Frontal cortex (tissue), 4 donors: ENCODE measurements around the gene BIN1. TPM values are rescaled to one million over a fixed set of nuclear protein-coding genes. Genes with fewer than 3 reads are reported as not detected.

Source experiments
- DNase-seq, 2 donors: peaks; one replicate each; pipeline ENCODE4 v3.0.0; 2012; ENCODE audit warnings: low spot score in 2 of 2
- FAIRE-seq: peaks from 2 replicates; lab custom pipeline; 2012; peaks lifted over from hg19 to GRCh38; lab: Jason Lieb, UNC
- total RNA-seq: library from RNA; depleted of rRNA; stranded (reverse); fragments of >200 nt; gene quantifications from one replicate; pipeline ENCODE4 v1.2.3, GENCODE V29; 2014
- donor health status: control.
- donor health status: control.
- donor health status: control.

The BIN1 gene
- total RNA-seq, 1 donor from 2014 or later, result 57.5 TPM

GRCh38 chr2:127052771-127053691 lies 53.9 kb downstream of the BIN1 start:
- no peak for FAIRE-seq
- no peak for DNase-seq

- FAIRE-seq (no peak), DNase-seq (peak in 1 of 2 donors; percentile 63)
Observed at GRCh38 chr2:127052057-127052770, 54.7 kb downstream of the BIN1 start.

- DNase-seq (peak in 1 of 2 donors; percentile 48), FAIRE-seq (no peak)
Observed at GRCh38 chr2:127051116-127052056, 55.6 kb downstream of the BIN1 start.

- no peak for FAIRE-seq
Observed at GRCh38 chr2:127050803-127051115, 56.2 kb downstream of the BIN1 start.

GRCh38 chr2:127049927-127050802 lies 56.8 kb downstream of the BIN1 start:
- FAIRE-seq (no peak), DNase-seq (peak; percentile 84 to 88)

More at GRCh38 chr2:127050803-127051115, 56.2 kb downstream of the BIN1 start:
- no peak for DNase-seq

- FAIRE-seq (no peak), DNase-seq (peak; percentile 8 to 26)
Observed at GRCh38 chr2:127048969-127049897, 57.7 kb downstream of the BIN1 start.

GRCh38 chr2:127048618-127048935 lies 58.4 kb downstream of the BIN1 start:
- FAIRE-seq (no peak), DNase-seq (peak in 1 of 2 donors; percentile 4)

GRCh38 chr2:127047716-127048617 lies 59.0 kb downstream of the BIN1 start:
- FAIRE-seq (no peak), DNase-seq (peak; percentile 6 to 22)

GRCh38 chr2:127047054-127047453 lies 59.9 kb downstream of the BIN1 start:
- no peak for DNase-seq
- no peak for FAIRE-seq

- FAIRE-seq, result no peak
- peak; percentile 14 for DNase-seq
Observed at GRCh38 chr2:127046579-127046978, 60.4 kb downstream of the BIN1 start.

GRCh38 chr2:127045792-127046501 lies 61.0 kb downstream of the BIN1 start:
- FAIRE-seq, result no peak

GRCh38 chr2:127044977-127045661 lies 61.8 kb downstream of the BIN1 start:
- FAIRE-seq (no peak), DNase-seq (peak in 1 of 2 donors; percentile 5)

More at GRCh38 chr2:127045792-127046501, 61.0 kb downstream of the BIN1 start:
- peak; percentile 20 to 21 for DNase-seq

GRCh38 chr2:127044165-127044718 lies 62.7 kb downstream of the BIN1 start:
- no peak for DNase-seq
- no peak for FAIRE-seq

- DNase-seq (no peak), FAIRE-seq (no peak)
Observed at GRCh38 chr2:127043367-127044164, 63.4 kb downstream of the BIN1 start.
